ENCODE data around the gene FBXL16. TPM values are rescaled to one million over a fixed set of nuclear protein-coding genes. Genes with fewer than 3 reads are reported as not detected.

FBXL16 gene
- polyA plus RNA-seq, 1 of the 3 experiments (the other 2 are of a cell fraction), result 19.8 TPM

GRCh38 chr16:676565-676902 is 29.1 kb downstream of the FBXL16 start:
- Histone ChIP-seq H3K79me2 (ENCODE audit: insufficient read depth) (peaks cover 12% of the 10 kb centered on the region), H2AFZ (ENCODE audit: low read depth) (no peak overlapping the region), H3K9me3 (no peaks in the 10 kb centered on the region), H3K27me3 (ENCODE audit: insufficient read depth) (no peaks in the 10 kb centered on the region), H3K27ac (ENCODE audit: low read depth in 2 of 2, low read length in 1 of 2) (no peak overlapping the region), H3K36me3 (replicated peaks in 1 of 2; ENCODE audit: control insufficient read depth in 1 of 2, insufficient read depth in 2 of 2, low read length in 1 of 2) (peaks cover under 1 to 31% of the 10 kb centered on the region in 2 experiments), H3K4me1 (ENCODE audit: control insufficient read depth in 1 of 2, insufficient read depth in 2 of 2, low read depth in 1 of 2, low read length in 1 of 2) (peaks cover 4 to 23% of the 10 kb centered on the region in 2 experiments; a peak in 2 of 4 replicates), H3K9me2 (no peaks in the 10 kb centered on the region), H3K9ac (no peak overlapping the region), H3K4me2 (no peak overlapping the region), H4K20me1 (ENCODE audit: insufficient read depth) (peaks cover 9% of the 10 kb centered on the region), H3K4me3 (ENCODE audit: low read depth in 2 of 2, low read length in 1 of 2) (no peak overlapping the region), H3F3A (replicated peaks; ENCODE audit: insufficient read depth) (peaks cover 14% of the 10 kb centered on the region)
- ChIA-PET CTCF (interaction anchor here (1.0 to 4.6 kb wide), 4 partner anchors 9 to 45 kb away, joined by 3 to 20 read pairs (median 7); partner anchors contain the start of genes ANTKMT and RHOT2), POLR2A (interaction anchor here (1.0 to 1.2 kb wide), 3 partner anchors 8 to 43 kb away, joined by 3 to 5 read pairs (median 4); partner anchors contain the start of genes JMJD8 and WDR90)
- WGBS (ENCODE audit: low lambda C conversion rate), result 91% methylated on average over 5 of the region's 21 CpGs
- no peak for DNase-seq
- TF ChIP-seq TEAD4 (IDR thresholded peaks at IDR 0.05; ENCODE audit: borderline replicate concordance, insufficient read depth) (no peak), EZH2phosphoT487 (IDR thresholded peaks at IDR 0.05; ENCODE audit: borderline replicate concordance, low read depth) (no peak), TCF12 (IDR thresholded peaks at IDR 0.05) (no peak), NFIC (IDR thresholded peaks at IDR 0.05; ENCODE audit: borderline replicate concordance) (no peak), GABPA (IDR thresholded peaks at IDR 0.05; ENCODE audit: low read depth) (no peak), RXRA (IDR thresholded peaks at IDR 0.05; ENCODE audit: borderline replicate concordance, low read depth) (no peak), RFX5 (IDR thresholded peaks at IDR 0.05; ENCODE audit: low read length) (no peak), YY1 (IDR thresholded peaks at IDR 0.05; ENCODE audit: low read depth) (no peak), NRF1 (IDR thresholded peaks at IDR 0.05; ENCODE audit: low read depth, low read length) (no peak), SIN3A (IDR thresholded peaks at IDR 0.05; ENCODE audit: borderline replicate concordance, low read depth, low read length) (no peak), ELF1 (IDR thresholded peaks at IDR 0.05) (no peak), CTCF (IDR thresholded peaks at IDR 0.05) (no peak)
- TF ChIP-seq, protein P1, sequence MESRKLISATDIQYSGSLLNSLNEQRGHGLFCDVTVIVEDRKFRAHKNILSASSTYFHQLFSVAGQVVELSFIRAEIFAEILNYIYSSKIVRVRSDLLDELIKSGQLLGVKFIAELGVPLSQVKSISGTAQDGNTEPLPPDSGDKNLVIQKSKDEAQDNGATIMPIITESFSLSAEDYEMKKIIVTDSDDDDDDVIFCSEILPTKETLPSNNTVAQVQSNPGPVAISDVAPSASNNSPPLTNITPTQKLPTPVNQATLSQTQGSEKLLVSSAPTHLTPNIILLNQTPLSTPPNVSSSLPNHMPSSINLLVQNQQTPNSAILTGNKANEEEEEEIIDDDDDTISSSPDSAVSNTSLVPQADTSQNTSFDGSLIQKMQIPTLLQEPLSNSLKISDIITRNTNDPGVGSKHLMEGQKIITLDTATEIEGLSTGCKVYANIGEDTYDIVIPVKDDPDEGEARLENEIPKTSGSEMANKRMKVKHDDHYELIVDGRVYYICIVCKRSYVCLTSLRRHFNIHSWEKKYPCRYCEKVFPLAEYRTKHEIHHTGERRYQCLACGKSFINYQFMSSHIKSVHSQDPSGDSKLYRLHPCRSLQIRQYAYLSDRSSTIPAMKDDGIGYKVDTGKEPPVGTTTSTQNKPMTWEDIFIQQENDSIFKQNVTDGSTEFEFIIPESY (IDR thresholded peaks at IDR 0.05; ENCODE audit: borderline replicate concordance, low read depth), result no peak
- TF ChIP-seq, protein P2, sequence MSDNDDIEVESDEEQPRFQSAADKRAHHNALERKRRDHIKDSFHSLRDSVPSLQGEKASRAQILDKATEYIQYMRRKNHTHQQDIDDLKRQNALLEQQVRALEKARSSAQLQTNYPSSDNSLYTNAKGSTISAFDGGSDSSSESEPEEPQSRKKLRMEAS (IDR thresholded peaks at IDR 0.05; ENCODE audit: low read depth), result no peak
- TF ChIP-seq, protein P3, sequence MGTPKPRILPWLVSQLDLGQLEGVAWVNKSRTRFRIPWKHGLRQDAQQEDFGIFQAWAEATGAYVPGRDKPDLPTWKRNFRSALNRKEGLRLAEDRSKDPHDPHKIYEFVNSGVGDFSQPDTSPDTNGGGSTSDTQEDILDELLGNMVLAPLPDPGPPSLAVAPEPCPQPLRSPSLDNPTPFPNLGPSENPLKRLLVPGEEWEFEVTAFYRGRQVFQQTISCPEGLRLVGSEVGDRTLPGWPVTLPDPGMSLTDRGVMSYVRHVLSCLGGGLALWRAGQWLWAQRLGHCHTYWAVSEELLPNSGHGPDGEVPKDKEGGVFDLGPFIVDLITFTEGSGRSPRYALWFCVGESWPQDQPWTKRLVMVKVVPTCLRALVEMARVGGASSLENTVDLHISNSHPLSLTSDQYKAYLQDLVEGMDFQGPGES (IDR thresholded peaks at IDR 0.05; ENCODE audit: low read depth, low read length), result no peak
- TF ChIP-seq, protein P4, sequence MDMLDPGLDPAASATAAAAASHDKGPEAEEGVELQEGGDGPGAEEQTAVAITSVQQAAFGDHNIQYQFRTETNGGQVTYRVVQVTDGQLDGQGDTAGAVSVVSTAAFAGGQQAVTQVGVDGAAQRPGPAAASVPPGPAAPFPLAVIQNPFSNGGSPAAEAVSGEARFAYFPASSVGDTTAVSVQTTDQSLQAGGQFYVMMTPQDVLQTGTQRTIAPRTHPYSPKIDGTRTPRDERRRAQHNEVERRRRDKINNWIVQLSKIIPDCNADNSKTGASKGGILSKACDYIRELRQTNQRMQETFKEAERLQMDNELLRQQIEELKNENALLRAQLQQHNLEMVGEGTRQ (IDR thresholded peaks at IDR 0.05; ENCODE audit: borderline replicate concordance, low read depth, low read length), result no peak
